Thoracic aorta (tissue), 2 donors: ENCODE measurements around the gene UQCRQ. TPM values are rescaled to one million over a fixed set of nuclear protein-coding genes. Genes with fewer than 3 reads are reported as not detected.

ENCODE experiments used
- ATAC-seq: fragments of 150-250 bp; one replicate; pipeline ENCODE4 v1.8.0; 2017; ENCODE audit warnings: low read depth; ENCODE audit not compliant: insufficient number of reproducible peaks, low FRiP score
- DNase-seq: peaks from one replicate; pipeline ENCODE4 v3.0.0-alpha.2; 2020; ENCODE audit warnings: low spot score
- H3K27ac ChIP-seq, 2 donors: fragments of 200-600 bp; sonication (generic); 1 replicate in 1 of 2; 2 replicates in 1 of 2; pipeline ENCODE4 v1.5.1; 2016; ENCODE audit warnings: mild to moderate bottlenecking in 2 of 2, moderate library complexity in 2 of 2
- H3K27me3 ChIP-seq: fragments of 200-600 bp; sonication (generic); replicated peaks from 2 replicates; pipeline ENCODE4 v1.6.0; 2016; ENCODE audit warnings: mild to moderate bottlenecking; ENCODE audit not compliant: insufficient read depth
- H3K36me3 ChIP-seq: fragments of 200-600 bp; sonication (generic); one replicate; pipeline ENCODE4 v1.5.1; 2016
- H3K4me1 ChIP-seq, 2 donors: fragments of 200-600 bp; sonication (generic); 1 replicate in 1 of 2; 2 replicates in 1 of 2; pipeline versions ENCODE4 v1.5.1 to v1.6.0; 2016; ENCODE audit warnings: low read depth in 2 of 2, mild to moderate bottlenecking in 1 of 2; ENCODE audit not compliant: control insufficient read depth in 1 of 2
- H3K4me3 ChIP-seq: fragments of 200-600 bp; sonication (generic); 2 replicates; pipeline ENCODE4 v1.5.1; 2016; ENCODE audit warnings: mild to moderate bottlenecking
- H3K9me3 ChIP-seq: fragments of 200-600 bp; sonication (generic); 2 replicates; pipeline ENCODE4 v1.5.1; 2016
- CTCF ChIP-seq: fragments of 200-600 bp; sonication (generic); IDR thresholded peaks from one replicate; pipeline ENCODE4 v1.5.1; 2019; ENCODE audit warnings: antibody characterized with exemption
- total RNA-seq, 2 donors: library from RNA; depleted of rRNA; stranded (reverse); fragments of >200 nt; gene quantifications; one replicate each; pipeline versions ENCODE4 v1.1.0 to v1.2.3, GENCODE V29; 2016

UQCRQ gene
- total RNA-seq, 2 donors from 2014 or later: 49.5 to 59.3 TPM

- H3K4me1 ChIP-seq: no peaks in the 10 kb centered on the region
- no peak overlapping the region for H3K27ac ChIP-seq
- no peak for TF ChIP-seq CTCF
- DNase-seq (no peak), ATAC-seq (no peak)
- H3K4me3 ChIP-seq: no peak overlapping the region
- no peaks in the 10 kb centered on the region for H3K9me3 ChIP-seq
- H3K36me3 ChIP-seq: peaks cover 39% of the 10 kb centered on the region
- no peaks in the 10 kb centered on the region for H3K27me3 ChIP-seq
Measured at GRCh38 chr5:132889501-132889900, 23.1 kb downstream of the UQCRQ start.

- no peak for DNase-seq
- Histone ChIP-seq H3K27me3 (no peaks in the 10 kb centered on the region), H3K27ac (no peak overlapping the region), H3K4me1 (peaks cover 0 to 4% of the 10 kb centered on the region in 2 donors), H3K9me3 (no peaks in the 10 kb centered on the region), H3K4me3 (no peak overlapping the region), H3K36me3 (peaks cover 45% of the 10 kb centered on the region)
- no peak for TF ChIP-seq CTCF
- no peak for ATAC-seq
Measured at GRCh38 chr5:132890817-132891216, 24.4 kb downstream of the UQCRQ start.

- peaks cover 46% of the 10 kb centered on the region for H3K36me3 ChIP-seq
- ATAC-seq: no peak
Measured at GRCh38 chr5:132895719-132896305, 29.4 kb downstream of the UQCRQ start.

GRCh38 chr5:132896685-132897084, 30.2 kb downstream of the UQCRQ start:
- Histone ChIP-seq H3K27ac (no peak overlapping the region), H3K4me1 (peaks cover 0 to 6% of the 10 kb centered on the region in 2 donors), H3K9me3 (no peaks in the 10 kb centered on the region), H3K36me3 (peaks cover 46% of the 10 kb centered on the region), H3K4me3 (no peak overlapping the region), H3K27me3 (no peaks in the 10 kb centered on the region)
- ATAC-seq: no peak
- no peak for TF ChIP-seq CTCF
- no peak for DNase-seq

More at GRCh38 chr5:132895719-132896305, 29.4 kb downstream of the UQCRQ start:
- no peak for DNase-seq
- Histone ChIP-seq H3K27me3 (no peaks in the 10 kb centered on the region), H3K4me1 (peaks cover 0 to 6% of the 10 kb centered on the region in 2 donors), H3K9me3 (no peaks in the 10 kb centered on the region), H3K4me3 (no peak overlapping the region), H3K27ac (no peak overlapping the region)
- no peak for TF ChIP-seq CTCF

GRCh38 chr5:132898094-132898493, 31.7 kb downstream of the UQCRQ start:
- H3K36me3 ChIP-seq: peaks cover 39% of the 10 kb centered on the region
- peaks cover 0 to 6% of the 10 kb centered on the region in 2 donors for H3K4me1 ChIP-seq
- no peak for DNase-seq
- H3K27ac ChIP-seq: no peak overlapping the region
- H3K27me3 ChIP-seq: no peaks in the 10 kb centered on the region
- H3K9me3 ChIP-seq: no peaks in the 10 kb centered on the region
- no peak for TF ChIP-seq CTCF
- H3K4me3 ChIP-seq: no peak overlapping the region
- ATAC-seq: no peak
